Lower leg skin (tissue), 4 donors: ENCODE results near the gene EIF4G1. TPM values are rescaled to one million over a fixed set of nuclear protein-coding genes. Genes with fewer than 3 reads are reported as not detected.

Source experiments
- DNase-seq, 2 donors: peaks; one replicate each; pipeline ENCODE4 v3.0.0-alpha.2; 2019; ENCODE audit warnings: low spot score in 2 of 2
- H3K4me3 ChIP-seq: fragments of 200-600 bp; sonication (generic); 2 replicates; pipeline ENCODE4 v1.5.1; 2017; ENCODE audit warnings: mild to moderate bottlenecking, low read depth; ENCODE audit not compliant: poor library complexity, severe bottlenecking
- CTCF ChIP-seq, 3 donors: fragments of 450-650 bp; IDR thresholded peaks; one replicate each; pipeline ENCODE4 v1.5.1; 2016; ENCODE audit warnings: antibody characterized with exemption in 3 of 3, mild to moderate bottlenecking in 3 of 3, moderate library complexity in 2 of 3
- POLR2A ChIP-seq, 2 donors: fragments of 450-650 bp; IDR thresholded peaks; one replicate each; pipeline ENCODE4 v1.6.1; 2016 to 2017; ENCODE audit warnings: antibody characterized with exemption in 2 of 2, mild to moderate bottlenecking in 1 of 2, moderate library complexity in 1 of 2
- WGBS, 2 donors: methylation state at CpG; one replicate each; pipeline ENCODE4 v1.1.5; 2018; 5-methylcytosine and 5-hydroxymethylcytosine counted together
- intact Hi-C: fragments of 100-400 bp; cut with DNase I; formaldehyde crosslinking; loops from one replicate; pipeline ENCODE4 v1.15.0; 2023; ENCODE audit warnings: low total_unique reads
- total RNA-seq, 4 donors: library from RNA; depleted of rRNA; stranded (reverse); fragments of >200 nt; gene quantifications; one replicate each; pipeline ENCODE4 v1.1.0, GENCODE V29; 2016

The EIF4G1 gene
- total RNA-seq, 4 donors from 2014 or later: 418 to 445 (median 433) TPM

- no peak for DNase-seq
- intact Hi-C loops: no loop called here
These were observed 19.3 kb downstream of the EIF4G1 start for GRCh38 chr3:184333700-184334099.

GRCh38 chr3:184334470-184335158, 20.2 kb downstream of the EIF4G1 start:
- intact Hi-C loops: no loop called here
- 78 to 80% methylated on average over 15 of the region's 15 CpGs for WGBS, 2 donors
- H3K4me3 ChIP-seq: no peak overlapping the region
- TF ChIP-seq CTCF (IDR thresholded peaks at IDR 0.05) (no peak), POLR2A (IDR thresholded peaks at IDR 0.05) (no peak)
- DNase-seq: no peak

More at GRCh38 chr3:184333700-184334099, 19.3 kb downstream of the EIF4G1 start:
- WGBS, 2 donors: 74 to 89% methylated on average over 2 to 3 of the region's 3 CpGs
- H3K4me3 ChIP-seq: no peak overlapping the region
- no peak for TF ChIP-seq CTCF (IDR thresholded peaks at IDR 0.05)
- TF ChIP-seq POLR2A (IDR thresholded peaks at IDR 0.05): no peak

- 42 to 47% methylated on average over 4 of the region's 4 CpGs for WGBS, 2 donors
- DNase-seq: no peak
- intact Hi-C loops: no loop called here
- no peak for TF ChIP-seq CTCF (IDR thresholded peaks at IDR 0.05)
- no peak for TF ChIP-seq POLR2A (IDR thresholded peaks at IDR 0.05)
- no peak overlapping the region for H3K4me3 ChIP-seq
These were observed 20.9 kb downstream of the EIF4G1 start for GRCh38 chr3:184335291-184335660.

- H3K4me3 ChIP-seq: peak overlapping the region; percentile 69
- whole genome bisulfite sequencing, 2 donors: 0 to 4% methylated on average over 14 to 29 of the region's 77 CpGs
- intact Hi-C loops: no loop called here
- TF ChIP-seq POLR2A (IDR thresholded peaks at IDR 0.05) (no peak), CTCF (IDR thresholded peaks at IDR 0.05) (no peak)
- peak; percentile 77 to 98 for DNase-seq
These were observed 21.5 kb downstream of the EIF4G1 start for GRCh38 chr3:184335661-184336546.

- intact Hi-C loops: no loop called here
- DNase-seq: peak in 1 of 2 donors; percentile 90
- 10 to 20% methylated on average over 13 to 17 of the region's 17 CpGs for WGBS, 2 donors
- TF ChIP-seq CTCF (IDR thresholded peaks at IDR 0.05) (no peak), POLR2A (IDR thresholded peaks at IDR 0.05) (no peak)
- H3K4me3 ChIP-seq: peak overlapping the region; percentile 69
These were observed 22.4 kb downstream of the EIF4G1 start for GRCh38 chr3:184336547-184337398.
